ENCODE data around the gene MTG2. TPM values are rescaled to one million over a fixed set of nuclear protein-coding genes. Genes with fewer than 3 reads are reported as not detected.
A peak's percentile ranks its signal among the peaks of the same experiment; 100 is the strongest.

The MTG2 gene
- total RNA-seq, 1 donor from 2014 or later, result 20.2 TPM

DNA sequence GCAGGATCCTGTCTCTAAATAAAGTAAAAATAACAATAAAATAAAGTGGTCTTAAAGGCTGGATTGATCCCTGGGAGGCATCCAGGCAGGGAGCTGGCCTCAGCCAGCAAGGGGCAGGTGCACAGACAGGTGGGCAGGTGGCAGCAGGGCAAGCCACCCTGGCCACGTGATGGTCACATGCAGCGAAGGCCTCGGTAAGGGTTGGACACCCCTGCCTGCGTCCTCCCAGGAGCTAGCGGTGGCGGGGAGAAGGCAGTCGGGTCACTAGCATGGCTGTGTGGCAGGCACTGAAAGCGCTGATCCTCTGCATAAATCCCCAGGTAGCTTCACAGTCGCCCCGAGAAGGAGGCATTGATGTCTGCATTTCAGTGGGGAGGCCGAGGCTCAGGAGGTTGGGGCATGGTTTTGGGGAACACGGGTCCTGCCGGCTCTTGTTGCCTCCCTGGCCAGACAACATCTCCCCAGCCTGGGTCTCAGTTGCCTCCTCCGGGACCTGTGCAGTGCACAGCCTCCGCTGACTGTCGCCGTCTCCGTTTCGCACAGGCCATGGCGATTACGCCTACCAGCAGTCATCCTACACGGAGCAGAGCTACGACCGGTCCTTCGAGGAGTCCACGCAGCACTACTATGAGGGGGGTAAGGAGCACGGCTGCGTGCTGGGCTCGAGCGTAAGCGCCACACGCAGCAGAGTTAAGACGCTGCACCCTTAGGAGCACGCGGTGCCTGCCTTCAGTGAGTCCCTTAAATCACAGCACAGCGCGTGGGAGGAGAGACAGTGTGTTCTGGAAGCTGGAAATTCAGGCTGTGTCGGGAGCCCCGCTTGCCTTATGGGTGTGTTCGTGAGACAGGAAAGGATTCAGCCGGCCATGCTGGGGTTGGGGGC, 17.7 kb upstream of the MTG2 start:
- Mint-ChIP-seq H3K4me3 (ENCODE audit: unreplicated experiment) (peak overlapping the region; percentile 63), H3K36me3 (ENCODE audit: low read depth, unreplicated experiment) (peaks cover 6% of the 10 kb centered on the region), H3K27me3 (ENCODE audit: unreplicated experiment) (peaks cover 9% of the 10 kb centered on the region), H3K27ac (ENCODE audit: unreplicated experiment) (peak overlapping the region; percentile 25), H3K9me3 (ENCODE audit: unreplicated experiment) (no peaks in the 10 kb centered on the region), H3K4me1 (ENCODE audit: unreplicated experiment) (no peaks in the 10 kb centered on the region)
- TF ChIP-seq, protein P1, sequence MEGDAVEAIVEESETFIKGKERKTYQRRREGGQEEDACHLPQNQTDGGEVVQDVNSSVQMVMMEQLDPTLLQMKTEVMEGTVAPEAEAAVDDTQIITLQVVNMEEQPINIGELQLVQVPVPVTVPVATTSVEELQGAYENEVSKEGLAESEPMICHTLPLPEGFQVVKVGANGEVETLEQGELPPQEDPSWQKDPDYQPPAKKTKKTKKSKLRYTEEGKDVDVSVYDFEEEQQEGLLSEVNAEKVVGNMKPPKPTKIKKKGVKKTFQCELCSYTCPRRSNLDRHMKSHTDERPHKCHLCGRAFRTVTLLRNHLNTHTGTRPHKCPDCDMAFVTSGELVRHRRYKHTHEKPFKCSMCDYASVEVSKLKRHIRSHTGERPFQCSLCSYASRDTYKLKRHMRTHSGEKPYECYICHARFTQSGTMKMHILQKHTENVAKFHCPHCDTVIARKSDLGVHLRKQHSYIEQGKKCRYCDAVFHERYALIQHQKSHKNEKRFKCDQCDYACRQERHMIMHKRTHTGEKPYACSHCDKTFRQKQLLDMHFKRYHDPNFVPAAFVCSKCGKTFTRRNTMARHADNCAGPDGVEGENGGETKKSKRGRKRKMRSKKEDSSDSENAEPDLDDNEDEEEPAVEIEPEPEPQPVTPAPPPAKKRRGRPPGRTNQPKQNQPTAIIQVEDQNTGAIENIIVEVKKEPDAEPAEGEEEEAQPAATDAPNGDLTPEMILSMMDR (IDR thresholded peaks at IDR 0.05; ENCODE audit: unreplicated experiment), result no peak
- no peak for DNase-seq (ENCODE audit: low spot score)

DNA sequence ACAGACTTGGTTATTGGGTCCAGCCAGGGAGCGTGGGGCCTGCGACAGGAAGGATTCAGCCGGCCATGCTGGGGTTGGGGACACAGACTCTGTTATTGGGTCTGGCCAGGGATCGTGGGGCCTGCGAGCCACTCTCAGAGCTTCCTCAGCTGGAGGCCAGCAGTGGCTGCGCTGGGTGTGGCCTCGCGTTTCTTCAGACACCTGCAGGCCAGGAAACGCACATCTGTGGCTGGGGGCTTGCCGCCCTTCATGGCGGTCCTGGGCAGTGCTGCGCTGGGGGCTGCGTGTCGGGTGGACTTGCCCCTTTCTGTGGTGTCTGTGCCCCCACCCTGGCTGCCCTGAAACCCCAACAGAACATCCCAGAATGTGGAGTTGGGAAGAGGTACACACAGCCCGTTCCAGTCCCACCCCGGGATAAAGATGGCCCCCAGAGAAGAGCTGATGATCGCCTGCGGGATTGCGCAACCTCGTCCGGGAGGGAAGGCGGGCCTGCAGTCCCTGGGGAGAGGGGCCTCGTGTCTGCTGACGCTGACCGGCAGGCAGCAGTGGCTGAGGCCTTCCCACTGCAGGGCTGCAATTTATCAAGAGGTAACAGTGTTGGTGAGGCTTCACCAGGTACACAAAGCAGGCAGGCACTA, 16.9 kb upstream of the MTG2 start:
- Mint-ChIP-seq H3K27me3 (ENCODE audit: unreplicated experiment) (peaks cover 9% of the 10 kb centered on the region), H3K27ac (ENCODE audit: unreplicated experiment) (no peak overlapping the region), H3K4me1 (ENCODE audit: unreplicated experiment) (no peaks in the 10 kb centered on the region), H3K9me3 (ENCODE audit: unreplicated experiment) (no peaks in the 10 kb centered on the region), H3K36me3 (ENCODE audit: low read depth, unreplicated experiment) (peaks cover 6% of the 10 kb centered on the region), H3K4me3 (ENCODE audit: unreplicated experiment) (no peak overlapping the region)
- no peak for DNase-seq (ENCODE audit: low spot score)
- TF ChIP-seq, protein P1 (IDR thresholded peaks at IDR 0.05; ENCODE audit: unreplicated experiment), result no peak

DNA sequence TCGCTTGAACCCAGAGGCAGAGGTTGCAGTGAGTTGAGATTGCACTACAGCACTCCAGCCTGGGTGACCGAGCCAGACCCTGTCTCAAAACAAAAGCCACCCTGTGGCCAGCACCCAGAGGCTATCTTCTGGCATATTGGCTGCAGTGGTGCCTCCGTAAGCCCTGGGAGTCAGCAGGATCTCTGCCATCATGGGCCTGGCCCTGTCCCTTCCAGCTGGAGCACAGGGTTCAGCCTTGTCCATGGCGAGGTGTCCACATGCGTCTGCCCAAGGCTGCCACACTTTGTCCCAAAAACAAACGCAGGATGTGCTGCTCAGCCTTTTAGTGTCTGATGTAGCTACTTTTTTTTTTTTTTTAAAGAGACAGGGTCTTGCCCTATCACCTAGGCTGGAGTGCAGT, 15.4 kb upstream of the MTG2 start:
- peaks cover 6% of the 10 kb centered on the region for H3K36me3 Mint-ChIP-seq (ENCODE audit: low read depth, unreplicated experiment)
- H3K4me1 Mint-ChIP-seq (ENCODE audit: unreplicated experiment), result peaks cover 5% of the 10 kb centered on the region
- H3K4me3 Mint-ChIP-seq (ENCODE audit: unreplicated experiment), result no peak overlapping the region

DNA sequence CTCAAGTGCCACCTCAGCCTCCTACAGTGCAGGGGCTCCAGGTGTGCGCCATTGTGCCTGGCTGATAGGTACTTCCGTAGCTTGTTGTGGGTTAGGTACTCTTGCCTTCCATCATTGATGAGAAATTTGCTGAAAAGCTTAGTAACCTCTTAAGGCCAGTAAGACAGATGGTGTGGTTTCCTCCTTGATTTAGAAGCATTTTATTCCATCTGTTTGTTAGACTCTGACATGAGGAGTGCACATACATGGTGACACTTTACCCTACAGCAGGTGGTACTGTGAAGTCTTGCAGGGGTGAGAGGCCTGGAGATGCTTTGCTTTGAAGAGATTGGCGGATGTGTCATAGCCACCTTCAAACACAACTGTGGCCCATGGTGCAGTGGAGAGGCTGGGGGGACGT, 14.8 kb upstream of the MTG2 start:
- H3K36me3 Mint-ChIP-seq (ENCODE audit: low read depth, unreplicated experiment), result peaks cover 6% of the 10 kb centered on the region
- no peak for DNase-seq (ENCODE audit: low spot score)
- no peaks in the 10 kb centered on the region for H3K9me3 Mint-ChIP-seq (ENCODE audit: unreplicated experiment)
- TF ChIP-seq, protein P1 (IDR thresholded peaks at IDR 0.05; ENCODE audit: unreplicated experiment), result no peak
- no peak overlapping the region for H3K27ac Mint-ChIP-seq (ENCODE audit: unreplicated experiment)
- H3K4me1 Mint-ChIP-seq (ENCODE audit: unreplicated experiment), result peaks cover 5% of the 10 kb centered on the region
- H3K27me3 Mint-ChIP-seq (ENCODE audit: unreplicated experiment), result peaks cover 4% of the 10 kb centered on the region
- H3K4me3 Mint-ChIP-seq (ENCODE audit: unreplicated experiment), result no peak overlapping the region

More for the DNA sequence above, 15.4 kb upstream of the MTG2 start:
- no peak overlapping the region for H3K27ac Mint-ChIP-seq (ENCODE audit: unreplicated experiment)
- H3K27me3 Mint-ChIP-seq (ENCODE audit: unreplicated experiment), result peaks cover 4% of the 10 kb centered on the region
- no peak for DNase-seq (ENCODE audit: low spot score)
- TF ChIP-seq, protein P1 (IDR thresholded peaks at IDR 0.05; ENCODE audit: unreplicated experiment), result no peak
- H3K9me3 Mint-ChIP-seq (ENCODE audit: unreplicated experiment), result no peaks in the 10 kb centered on the region

Measured in endothelial cell (in vitro differentiated cells).